Superior temporal gyrus (tissue), 1 donor: ENCODE results near the gene FANK1.
"Not testable (repeated sequence)": the region's sequence is repeated elsewhere in the genome, so short reads cannot be mapped to it uniquely, and the experiment has no call there.

Experiments used
- DNase-seq: peaks from one replicate; pipeline ENCODE4 v3.0.0-alpha.2; 2016; ENCODE audit errors: extremely low spot score

FANK1 gene

GRCh38 chr10:126021833-126022500, 125.6 kb downstream of the FANK1 start:
- DNase-seq, result no peak

GRCh38 chr10:126022841-126023240, 126.5 kb downstream of the FANK1 start:
- DNase-seq, result no peak

GRCh38 chr10:126027692-126028091, 131.3 kb downstream of the FANK1 start:
- DNase-seq, result no peak

GRCh38 chr10:126029999-126030398, 133.6 kb downstream of the FANK1 start:
- no peak for DNase-seq

- no peak for DNase-seq
Observed at GRCh38 chr10:126034586-126034985, 138.2 kb downstream of the FANK1 start.

- no peak for DNase-seq
Observed at GRCh38 chr10:126036515-126036914, 140.2 kb downstream of the FANK1 start.

- DNase-seq, result no peak
Observed at GRCh38 chr10:126037946-126038345, 141.6 kb downstream of the FANK1 start.

- DNase-seq, result no peak
Observed at GRCh38 chr10:126041117-126041516, 144.8 kb downstream of the FANK1 start.

- peak; percentile 21 for DNase-seq
Observed at GRCh38 chr10:126041804-126042231, 145.5 kb downstream of the FANK1 start.

- DNase-seq, result no peak
Observed at GRCh38 chr10:126042354-126042753, 146.0 kb downstream of the FANK1 start.

GRCh38 chr10:126042906-126043305, 146.5 kb downstream of the FANK1 start:
- no peak for DNase-seq

GRCh38 chr10:126043389-126043788, 147.0 kb downstream of the FANK1 start:
- DNase-seq, result no peak

- DNase-seq, result no peak
Observed at GRCh38 chr10:126045861-126046260, 149.5 kb downstream of the FANK1 start.

- no peak for DNase-seq
Observed at GRCh38 chr10:126046831-126047230, 150.5 kb downstream of the FANK1 start.

GRCh38 chr10:126047749-126048148, 151.4 kb downstream of the FANK1 start:
- DNase-seq, result not testable (repeated sequence)

GRCh38 chr10:126049759-126050700, 153.7 kb downstream of the FANK1 start:
- no peak for DNase-seq

GRCh38 chr10:126052171-126052570, 155.8 kb downstream of the FANK1 start:
- no peak for DNase-seq

- DNase-seq, result no peak
Observed at GRCh38 chr10:126054191-126054590, 157.8 kb downstream of the FANK1 start.

GRCh38 chr10:126057494-126057893, 161.1 kb downstream of the FANK1 start:
- DNase-seq, result no peak

GRCh38 chr10:126058104-126058503, 161.7 kb downstream of the FANK1 start:
- DNase-seq, result no peak

- DNase-seq, result no peak
Observed at GRCh38 chr10:126058507-126058906, 162.1 kb downstream of the FANK1 start.
